Left renal cortex interstitium (tissue), 4 donors: ENCODE measurements around the gene SNX1. TPM values are rescaled to one million over a fixed set of nuclear protein-coding genes. Genes with fewer than 3 reads are reported as not detected.
"Not testable (repeated sequence)": the region's sequence is repeated elsewhere in the genome, so short reads cannot be mapped to it uniquely, and the experiment has no call there.

Source experiments
- DNase-seq, 4 donors: peaks; one replicate each; pipeline ENCODE4 v3.0.0-alpha.2; 2013; ENCODE audit warnings: low read depth in 4 of 4, low spot score in 2 of 4, missing footprints in 1 of 4
- polyA plus RNA-seq, 4 donors: library from polyadenylated mRNA; unstranded; fragments of 120-200 nt; gene quantifications; one replicate each; pipeline ENCODE4 v1.2.1, GENCODE V29; 2013; ENCODE audit not compliant: insufficient read length in 4 of 4

Gene SNX1
- polyA plus RNA-seq, 4 donors: 96.2 to 114 (median 112) TPM

- DNase-seq: no peak
These were observed 16.4 kb downstream of the SNX1 start for GRCh38 chr15:64112073-64112772.

GRCh38 chr15:64112904-64113303 lies 17.1 kb downstream of the SNX1 start:
- DNase-seq: no peak

- no peak for DNase-seq
These were observed 22.1 kb downstream of the SNX1 start for GRCh38 chr15:64117759-64118487.

GRCh38 chr15:64120322-64120721 lies 24.5 kb downstream of the SNX1 start:
- DNase-seq: not testable (repeated sequence)

- DNase-seq: no peak
These were observed 25.8 kb downstream of the SNX1 start for GRCh38 chr15:64121614-64122013.

- no peak for DNase-seq
These were observed 26.7 kb downstream of the SNX1 start for GRCh38 chr15:64122444-64122843.

- DNase-seq: no peak
These were observed 27.2 kb downstream of the SNX1 start for GRCh38 chr15:64122936-64123351.

- no peak for DNase-seq
These were observed 30.2 kb downstream of the SNX1 start for GRCh38 chr15:64125978-64126377.

GRCh38 chr15:64127521-64128270 lies 31.9 kb downstream of the SNX1 start:
- no peak for DNase-seq

- DNase-seq: no peak
These were observed 34.4 kb downstream of the SNX1 start for GRCh38 chr15:64130159-64130558.

GRCh38 chr15:64131547-64131946 lies 35.8 kb downstream of the SNX1 start:
- no peak for DNase-seq

- no peak for DNase-seq
These were observed 36.4 kb downstream of the SNX1 start for GRCh38 chr15:64132217-64132616.

- DNase-seq: no peak
These were observed 38.0 kb downstream of the SNX1 start for GRCh38 chr15:64133623-64134344.

GRCh38 chr15:64134345-64134829 lies 38.6 kb downstream of the SNX1 start:
- DNase-seq: no peak

- no peak for DNase-seq
These were observed 40.6 kb downstream of the SNX1 start for GRCh38 chr15:64136347-64136746.

GRCh38 chr15:64137226-64137833 lies 41.5 kb downstream of the SNX1 start:
- DNase-seq: no peak

GRCh38 chr15:64138331-64138941 lies 42.7 kb downstream of the SNX1 start:
- no peak for DNase-seq

- DNase-seq: no peak
These were observed 46.2 kb downstream of the SNX1 start for GRCh38 chr15:64141798-64142512.

- DNase-seq: no peak
These were observed 47.5 kb downstream of the SNX1 start for GRCh38 chr15:64143276-64143675.
